GM21528 (cell line): ENCODE measurements around the gene ATP6V1B1.
A peak's percentile ranks its signal among the peaks of the same experiment; 100 is the strongest.

Experiments used
- ATAC-seq: cut with Tn5 transposase; IDR thresholded peaks from one replicate; pipeline ENCODE4 v1.9.1; 2021; ENCODE audit warnings: mild to moderate bottlenecking, moderate library complexity; ENCODE audit not compliant: unreplicated experiment, low FRiP score

ATP6V1B1 gene

DNA sequence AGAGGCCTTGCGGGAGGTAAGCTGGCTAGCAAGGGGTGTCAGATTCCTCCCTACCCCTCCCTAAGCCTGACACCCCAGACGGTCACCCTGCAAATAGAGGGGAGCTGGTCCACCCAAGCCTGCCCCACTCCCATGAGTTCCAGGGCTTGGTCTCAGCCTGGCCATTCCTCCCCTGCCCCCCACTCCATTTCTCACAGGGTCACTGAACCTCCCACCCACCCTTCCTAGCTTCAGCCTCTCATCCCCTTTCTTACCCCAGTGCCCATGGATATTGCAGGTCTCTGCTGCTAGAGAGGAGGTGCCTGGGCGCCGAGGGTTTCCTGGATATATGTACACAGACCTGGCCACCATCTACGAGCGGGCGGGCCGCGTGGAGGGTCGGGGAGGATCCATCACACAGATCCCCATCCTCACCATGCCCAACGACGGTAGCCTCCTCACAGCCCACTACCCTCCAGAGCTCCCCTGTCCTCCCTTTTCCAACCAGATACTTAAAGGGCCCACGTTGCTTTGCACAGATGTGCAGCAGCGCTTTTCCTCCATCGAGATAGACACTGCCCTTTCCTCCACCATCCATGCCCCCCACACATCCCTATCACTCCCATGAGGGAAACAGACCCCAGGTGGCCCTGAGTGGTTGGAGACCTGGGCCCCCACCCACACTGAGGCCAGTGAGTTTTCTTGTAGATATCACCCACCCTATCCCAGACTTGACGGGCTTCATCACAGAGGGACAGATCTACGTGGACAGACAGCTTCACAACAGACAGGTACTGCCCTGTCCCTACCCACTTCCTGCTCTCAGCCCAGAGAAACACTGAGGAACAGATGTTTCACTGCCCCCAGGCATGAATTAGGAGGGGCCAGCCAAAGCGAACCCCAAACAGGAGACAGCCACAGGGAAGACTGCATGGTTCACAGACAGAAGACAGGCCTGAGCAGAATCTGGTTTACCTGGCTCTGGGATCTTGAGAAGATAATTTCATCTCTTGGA, 27.5 kb downstream of the ATP6V1B1 start:
- ATAC-seq = no peak

DNA sequence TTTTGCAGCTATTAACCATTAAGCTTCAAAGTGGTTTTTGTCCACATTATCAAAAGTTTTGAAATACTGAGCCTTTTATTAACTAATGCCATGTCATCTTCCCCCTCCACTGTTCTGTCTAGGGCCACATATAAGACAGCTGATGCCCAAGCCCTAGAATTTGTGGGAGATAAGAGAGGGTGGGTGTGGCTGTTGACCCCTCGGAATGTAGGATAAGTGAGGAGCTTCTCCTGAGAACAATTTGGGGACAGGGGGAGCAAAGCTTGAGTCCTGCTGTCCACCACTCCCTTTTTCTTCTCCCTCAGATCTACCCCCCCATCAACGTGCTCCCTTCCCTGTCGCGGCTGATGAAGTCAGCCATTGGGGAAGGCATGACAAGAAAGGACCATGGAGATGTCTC, 28.4 kb downstream of the ATP6V1B1 start:
- ATAC-seq = no peak

DNA sequence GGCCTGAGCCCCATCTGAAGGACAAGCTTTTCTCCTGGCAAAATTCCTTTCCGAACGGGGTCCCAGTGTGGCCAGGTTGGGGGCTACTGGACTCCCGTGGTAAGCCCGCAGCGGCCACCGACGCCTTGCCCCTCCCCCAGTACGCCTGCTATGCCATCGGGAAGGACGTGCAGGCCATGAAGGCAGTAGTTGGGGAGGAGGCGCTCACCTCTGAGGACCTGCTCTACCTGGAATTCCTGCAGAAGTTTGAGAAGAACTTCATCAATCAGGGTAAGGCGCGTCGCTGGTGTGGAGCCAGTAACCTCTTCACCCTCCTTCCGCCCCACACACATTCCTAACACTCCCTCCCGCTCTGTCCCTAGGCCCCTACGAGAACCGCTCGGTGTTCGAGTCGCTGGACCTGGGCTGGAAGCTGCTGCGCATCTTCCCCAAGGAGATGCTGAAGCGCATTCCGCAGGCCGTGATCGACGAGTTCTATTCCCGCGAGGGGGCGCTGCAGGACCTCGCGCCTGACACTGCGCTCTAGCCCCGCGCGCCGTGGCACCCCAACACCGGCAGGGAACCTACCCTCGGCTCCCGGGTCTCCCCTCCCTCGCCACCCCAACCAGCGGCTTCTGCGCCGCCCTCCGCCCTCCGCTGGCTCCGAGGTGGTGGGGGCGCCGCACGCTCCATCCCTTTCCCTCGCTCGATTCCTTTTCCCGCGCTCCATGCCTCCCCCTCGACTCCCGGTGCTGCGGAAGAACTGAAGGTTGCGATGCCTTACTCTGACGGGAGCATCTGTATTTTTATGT, 29.1 kb downstream of the ATP6V1B1 start:
- ATAC-seq = peak; percentile 66

DNA sequence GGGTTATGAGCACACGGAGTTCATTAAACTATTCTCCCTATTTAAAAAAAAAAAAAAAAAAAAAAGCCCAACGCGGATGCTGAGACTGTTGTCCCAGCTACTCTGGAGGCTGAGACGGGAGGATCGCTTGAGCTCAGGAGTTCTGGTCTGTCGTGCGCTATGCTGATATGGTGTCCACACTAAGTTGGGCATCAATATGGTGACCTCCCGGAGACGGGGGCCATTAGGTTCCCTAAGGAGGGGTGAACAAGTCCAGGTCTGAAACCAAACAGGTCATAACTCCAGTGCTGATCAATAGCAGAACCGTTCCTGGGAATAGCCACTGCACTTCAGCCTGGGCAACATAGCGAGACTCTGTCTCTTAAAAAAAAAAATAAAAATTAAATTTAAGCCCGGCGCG, 29.8 kb downstream of the ATP6V1B1 start:
- ATAC-seq = no peak

DNA sequence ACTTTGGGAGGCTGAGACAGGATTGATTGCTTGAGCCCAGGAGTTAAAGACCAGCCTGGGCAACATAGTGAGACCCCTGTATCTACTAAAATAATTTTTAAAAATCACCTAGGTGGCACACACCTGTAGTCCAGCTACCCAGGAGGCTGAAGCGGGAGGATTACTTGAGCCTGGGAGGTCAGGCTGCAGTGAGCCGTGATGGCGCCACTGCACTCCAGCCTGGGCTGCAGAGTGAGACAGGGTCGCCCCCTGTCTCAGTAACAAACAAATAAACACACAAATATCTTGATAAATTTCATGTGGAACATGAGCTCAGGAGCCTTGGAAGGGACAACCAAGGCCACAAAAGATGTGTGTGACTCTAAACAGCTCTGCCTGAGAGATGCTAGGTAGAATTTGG, 31.0 kb downstream of the ATP6V1B1 start:
- no peak for ATAC-seq

DNA sequence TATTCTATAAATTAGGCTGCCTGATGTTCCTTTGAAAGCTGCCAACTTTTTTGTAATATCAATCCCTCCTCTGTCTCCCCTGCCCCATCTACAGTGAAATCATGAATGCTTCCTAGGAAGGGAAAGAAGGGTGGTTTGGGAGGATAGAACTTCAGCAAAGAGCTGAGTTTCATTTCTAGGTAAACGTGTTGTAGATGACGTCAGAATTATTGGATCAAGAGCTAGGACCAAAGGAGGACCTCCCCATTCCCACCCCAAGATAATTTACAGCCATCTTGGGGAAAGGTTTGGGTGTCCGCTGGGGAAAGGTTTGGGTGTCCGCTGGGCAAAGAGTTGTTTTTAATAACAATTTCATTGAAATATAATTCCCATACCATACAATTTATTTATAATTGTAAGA, 31.5 kb downstream of the ATP6V1B1 start:
- no peak for ATAC-seq

DNA sequence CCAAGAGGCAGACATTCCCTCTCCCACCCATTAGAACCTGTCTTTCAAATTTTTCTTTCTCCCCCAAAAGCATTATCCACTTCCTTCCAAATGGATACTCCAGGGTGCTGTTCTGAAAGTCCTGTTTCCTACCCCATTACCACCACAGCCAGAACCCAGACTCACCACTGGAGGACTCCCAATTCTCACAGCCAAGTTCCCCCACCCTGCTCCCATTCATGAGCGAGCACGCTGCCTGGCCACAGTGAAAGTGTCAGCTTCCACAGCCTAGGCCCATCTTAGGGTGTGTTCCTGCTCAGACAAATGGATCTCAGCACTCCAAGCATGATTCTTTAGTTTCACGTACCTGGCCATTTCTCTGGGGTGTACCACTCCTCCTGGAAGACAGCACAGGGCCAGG, 38.9 kb downstream of the ATP6V1B1 start:
- no peak for ATAC-seq

DNA sequence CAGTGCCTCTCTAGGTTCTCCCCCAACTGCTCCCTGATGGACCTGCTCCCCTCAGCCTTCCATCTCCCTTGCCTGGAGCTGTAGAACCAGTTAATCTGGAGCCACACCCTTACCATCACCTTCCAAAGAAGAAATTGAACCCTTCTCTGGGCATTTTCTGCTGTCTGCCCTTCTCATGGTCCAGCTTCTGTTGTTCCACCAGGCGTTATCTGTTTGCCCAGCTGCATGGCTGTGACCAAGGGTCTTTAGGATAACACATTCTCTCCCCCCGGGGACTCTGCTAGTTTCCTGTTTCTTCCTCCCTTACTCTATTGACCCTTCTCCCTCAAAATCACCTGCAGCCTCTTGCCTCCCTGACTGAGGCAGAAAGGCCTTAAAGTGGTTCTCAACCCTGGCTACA, 39.5 kb downstream of the ATP6V1B1 start:
- ATAC-seq = no peak

DNA sequence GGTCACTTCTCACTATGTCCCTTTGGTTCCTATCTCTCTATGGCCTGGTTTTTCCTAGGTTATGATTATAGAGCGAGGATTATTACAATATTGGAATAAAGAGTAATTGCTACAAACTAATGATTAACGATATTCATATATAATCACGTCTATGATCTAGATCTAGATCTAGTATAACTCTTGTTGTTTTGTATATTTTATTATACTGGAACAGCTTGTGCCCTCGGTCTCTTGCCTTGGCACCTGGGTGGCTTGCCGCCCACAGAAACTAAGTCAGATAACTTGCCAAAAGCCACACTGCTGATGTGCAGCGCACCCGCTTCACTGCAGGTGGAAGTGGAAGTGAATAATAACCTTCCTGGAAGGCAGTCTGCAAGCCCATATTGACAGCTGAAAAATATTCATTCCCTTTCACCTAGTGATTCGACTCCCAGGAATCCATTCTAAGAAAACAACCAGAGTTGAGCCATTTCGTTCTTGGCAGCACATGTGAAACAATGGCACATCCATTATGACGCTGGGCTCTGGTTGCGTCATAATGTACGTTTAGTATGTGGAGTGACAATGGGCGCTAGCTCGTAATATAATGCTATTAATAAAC, 42.0 kb downstream of the ATP6V1B1 start:
- ATAC-seq = no peak

DNA sequence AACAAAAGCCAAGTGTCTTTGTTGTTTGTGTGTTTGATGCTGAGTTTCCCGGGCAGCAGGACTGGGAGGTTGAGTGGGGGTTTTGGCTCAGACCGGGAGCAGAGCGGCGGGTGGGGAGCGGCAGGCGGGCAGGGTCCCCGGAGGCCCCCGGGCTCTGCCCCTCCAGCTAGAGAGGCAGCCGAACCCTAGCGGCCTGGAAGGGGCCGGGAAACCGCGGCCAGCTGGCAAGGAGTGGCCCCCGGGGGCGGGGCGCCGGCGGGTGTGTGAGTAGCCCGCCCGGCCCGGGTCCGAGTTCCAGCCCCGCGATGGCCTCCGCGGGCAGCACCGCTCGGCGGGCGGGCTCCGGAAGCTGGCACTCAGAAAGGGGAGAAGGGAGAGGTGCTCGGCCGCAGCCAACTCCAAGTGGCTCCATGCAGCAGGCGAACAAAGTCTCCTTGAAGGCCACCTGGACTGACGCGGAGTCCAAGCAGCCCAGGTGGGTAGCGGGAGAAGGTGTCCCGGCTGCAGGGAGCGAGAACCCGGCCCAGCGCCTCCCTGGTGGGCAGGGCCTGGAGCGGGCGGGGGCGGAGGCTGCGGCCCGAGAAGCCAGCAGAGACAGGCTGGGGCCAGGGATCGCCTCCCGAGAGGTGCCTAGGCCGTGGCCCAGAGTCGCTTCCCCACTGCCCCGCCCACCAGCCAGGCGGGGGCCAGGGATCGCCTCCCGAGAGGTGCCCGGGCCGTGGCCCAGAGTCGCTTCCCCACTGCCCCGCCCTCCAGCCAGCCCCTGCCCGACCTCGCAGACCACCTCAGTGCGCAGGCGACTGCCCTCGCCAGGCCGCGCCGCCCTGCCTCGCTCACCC, 42.9 kb downstream of the ATP6V1B1 start, which contains the start of gene ANKRD53:
TSS of gene ANKRD53 (plus strand) at position 290 of the 839 bp plus-strand sequence. CDS start at position 306, 16 bp downstream.
- no peak for ATAC-seq

DNA sequence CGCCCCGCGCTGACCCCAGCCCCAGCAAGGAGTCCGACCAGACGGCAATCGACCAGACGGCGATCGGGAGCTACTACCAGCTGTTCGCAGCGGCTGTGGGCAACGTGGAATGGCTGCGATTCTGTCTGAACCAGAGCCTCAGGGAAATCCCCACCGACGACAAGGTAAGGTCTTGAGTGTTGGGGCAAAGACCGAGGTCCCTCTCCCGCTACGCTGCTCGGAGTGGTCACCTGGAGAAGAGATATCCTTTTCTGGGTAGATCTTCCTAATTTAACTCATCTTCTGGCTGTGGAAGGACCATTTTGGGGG, 43.4 kb downstream of the ATP6V1B1 start:
- ATAC-seq = no peak

DNA sequence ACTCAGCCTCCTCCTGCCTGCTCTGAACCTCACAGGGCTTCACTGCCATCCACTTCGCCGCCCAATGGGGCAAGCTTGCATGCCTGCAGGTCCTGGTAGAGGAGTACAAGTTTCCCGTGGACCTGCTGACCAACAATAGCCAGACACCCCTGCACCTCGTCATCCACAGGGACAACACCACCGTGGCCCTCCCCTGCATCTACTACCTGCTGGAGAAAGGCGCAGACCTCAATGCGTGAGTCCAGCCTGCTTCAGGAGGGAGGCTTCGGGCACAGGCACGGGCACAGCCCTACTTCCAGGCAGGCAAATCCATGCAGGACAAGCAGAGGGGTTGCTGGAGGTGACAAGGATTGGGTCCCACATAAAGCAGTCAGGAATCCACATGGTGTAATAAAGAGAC, 43.9 kb downstream of the ATP6V1B1 start:
- ATAC-seq = no peak

DNA sequence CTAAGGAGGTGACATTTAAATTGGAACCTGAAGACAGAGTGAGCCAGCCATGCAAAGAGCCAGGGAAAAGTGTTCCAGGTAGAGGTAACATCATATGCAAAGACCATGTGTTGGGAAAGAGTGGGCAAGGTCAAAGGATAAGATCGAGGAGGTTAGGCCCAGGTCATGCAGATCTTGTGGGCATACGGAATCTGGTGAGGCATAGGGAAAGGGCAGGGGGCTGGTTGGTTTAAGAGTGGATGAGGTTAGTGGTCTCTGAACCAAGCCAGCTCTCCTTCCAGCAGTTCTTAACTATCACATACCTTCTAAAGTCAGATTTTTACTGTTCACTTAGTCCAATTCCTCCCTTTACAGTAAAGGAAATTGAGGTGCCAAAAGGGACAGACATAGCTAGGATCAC, 45.7 kb downstream of the ATP6V1B1 start:
- ATAC-seq = no peak

DNA sequence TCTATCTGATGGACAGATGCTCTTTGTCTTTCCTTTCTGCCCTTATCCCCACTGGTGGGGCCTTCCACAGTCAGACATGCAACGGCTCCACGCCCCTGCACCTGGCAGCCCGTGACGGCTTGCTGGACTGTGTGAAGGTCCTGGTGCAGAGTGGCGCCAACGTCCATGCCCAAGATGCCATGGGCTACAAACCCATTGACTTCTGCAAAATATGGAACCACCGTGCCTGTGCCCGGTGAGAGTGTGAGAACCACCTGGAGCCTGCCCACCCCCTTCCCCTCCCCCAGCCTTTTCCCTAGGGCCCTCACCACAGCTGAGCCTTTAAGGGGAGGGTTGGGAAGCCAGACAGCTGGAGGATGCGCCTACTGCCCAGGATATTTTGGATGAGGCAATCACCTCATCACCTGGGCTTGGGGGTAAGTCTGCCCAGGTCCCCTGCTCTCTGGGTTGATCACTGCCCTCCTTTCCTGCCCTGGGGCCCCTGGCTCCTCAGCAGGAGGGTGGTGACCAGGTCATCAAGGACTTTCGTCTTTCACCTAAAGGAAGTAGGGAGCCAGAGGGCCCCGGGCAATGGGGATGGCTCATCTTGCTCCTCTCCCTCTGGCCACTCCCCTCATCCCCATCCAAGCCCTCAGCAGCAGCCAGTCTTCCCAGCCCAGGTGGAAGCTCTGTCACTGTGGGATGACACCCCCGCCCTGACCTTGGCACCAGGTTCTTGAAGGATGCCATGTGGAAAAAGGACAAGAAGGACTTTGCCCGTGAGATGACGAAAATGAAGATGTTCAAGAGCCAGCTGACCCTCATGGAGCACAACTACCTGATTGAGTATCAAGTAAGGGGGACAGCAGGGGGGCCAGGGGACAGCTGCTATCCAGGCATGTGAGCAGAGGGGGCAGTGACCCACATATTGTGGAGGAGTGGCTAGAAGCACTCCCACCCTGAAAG, 46.4 kb downstream of the ATP6V1B1 start:
- no peak for ATAC-seq

DNA sequence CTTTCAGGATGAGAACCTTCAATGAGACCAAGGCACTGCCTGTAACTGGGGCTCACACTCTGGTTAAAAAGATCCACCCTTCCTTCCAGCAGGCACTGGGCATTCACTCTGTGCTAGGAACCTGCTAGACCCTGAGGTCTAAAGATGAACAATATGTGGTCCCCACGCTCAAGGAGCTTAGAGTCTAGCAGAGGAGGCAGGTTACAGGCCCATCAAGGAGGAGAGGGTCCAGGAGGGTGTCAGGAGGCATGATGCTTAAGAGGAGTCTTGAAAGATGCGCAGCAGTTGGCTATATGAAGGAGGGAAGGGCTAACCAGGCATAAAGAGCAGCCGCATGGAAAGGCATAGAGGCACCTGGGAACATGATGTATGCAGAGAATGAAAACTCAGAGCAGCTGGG, 47.3 kb downstream of the ATP6V1B1 start:
- no peak for ATAC-seq

DNA sequence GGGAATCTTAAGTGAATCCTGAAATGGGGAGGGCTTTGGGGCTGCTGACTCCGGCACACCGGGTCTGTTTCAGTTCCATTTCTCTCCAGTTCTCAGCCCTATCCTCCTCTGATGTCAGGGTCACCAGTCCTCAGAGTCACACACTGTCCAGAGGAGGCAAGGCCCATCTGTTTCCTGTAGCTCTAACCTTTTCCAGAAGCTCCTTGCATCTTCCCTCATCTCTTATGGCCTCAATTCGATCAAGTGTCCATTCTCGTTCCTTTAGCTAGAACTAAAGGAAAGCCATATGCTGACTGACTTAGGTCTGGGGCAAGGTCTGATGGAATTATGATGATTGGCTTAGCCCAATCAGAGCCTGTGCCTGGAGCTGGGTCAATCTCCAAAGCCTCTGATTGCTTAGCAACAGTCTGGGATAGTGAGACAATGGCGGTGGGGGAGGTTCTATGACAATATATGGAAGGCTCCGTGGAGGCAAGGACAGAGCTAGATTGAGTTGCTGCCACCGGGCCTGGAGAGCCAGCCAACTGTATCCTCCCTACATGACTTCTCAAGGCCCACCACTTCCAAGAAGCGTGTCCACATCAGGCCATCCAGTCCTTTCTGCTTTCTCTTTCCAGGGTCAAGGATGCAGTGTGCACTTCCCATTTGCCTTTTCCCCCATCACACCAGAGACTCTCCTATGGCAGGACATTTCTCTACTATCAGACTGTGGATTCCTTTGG, 48.0 kb downstream of the ATP6V1B1 start:
- ATAC-seq = no peak

DNA sequence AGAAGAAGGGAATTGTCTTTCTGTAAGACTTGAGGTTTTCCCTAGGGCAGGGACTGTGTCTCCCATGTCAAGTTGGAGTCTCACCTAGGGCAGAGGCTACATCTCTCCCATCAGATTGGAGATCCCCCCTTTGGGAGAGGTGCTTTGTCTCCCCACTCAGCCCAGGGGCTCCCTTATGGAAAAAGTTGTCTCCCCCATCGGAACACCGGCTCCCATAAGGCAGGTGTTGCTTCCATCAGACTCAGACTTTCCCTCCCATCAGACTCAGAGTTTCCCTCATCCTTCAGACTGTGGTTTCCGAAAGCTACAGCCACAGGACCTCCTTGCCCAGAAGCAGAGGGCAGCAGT, 48.5 kb downstream of the ATP6V1B1 start:
- no peak for ATAC-seq

DNA sequence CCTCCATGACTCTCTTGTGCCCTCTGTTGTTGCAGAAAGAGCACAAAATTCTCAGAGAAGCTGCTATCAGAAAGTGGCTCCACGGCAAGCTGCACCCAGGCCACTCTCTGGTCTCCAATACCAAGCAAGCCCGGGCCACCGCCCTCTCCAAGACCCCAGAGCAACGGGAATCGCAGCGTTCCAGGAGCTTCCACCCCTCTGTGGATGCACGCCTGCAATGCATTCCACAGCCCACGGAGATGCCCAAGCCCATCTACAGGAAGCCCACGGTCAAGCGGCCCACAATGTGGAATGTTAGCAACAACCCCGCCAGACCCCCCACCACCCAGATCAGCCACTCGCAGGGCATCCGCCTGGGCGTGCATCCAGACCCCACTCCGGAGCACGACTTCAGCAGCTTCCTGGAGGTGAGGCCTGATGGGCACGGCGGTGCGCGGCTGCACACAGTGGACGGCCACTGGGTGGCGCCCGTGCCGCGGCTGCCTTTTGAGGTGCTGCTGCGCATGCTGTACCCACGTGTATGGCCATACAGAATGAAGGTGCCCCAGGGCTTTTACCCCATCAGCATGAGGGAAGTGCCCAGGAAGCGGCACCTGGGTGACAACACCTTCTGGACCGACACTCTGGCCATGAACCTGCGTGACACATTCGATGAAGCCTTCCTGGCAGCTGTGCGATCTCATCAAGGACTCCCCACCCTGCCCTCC, 49.0 kb downstream of the ATP6V1B1 start:
- ATAC-seq = peak; percentile 85
